Gastrocnemius medialis (tissue), 4 donors: ENCODE measurements around the gene PANK4. TPM values are rescaled to one million over a fixed set of nuclear protein-coding genes. Genes with fewer than 3 reads are reported as not detected.
"Not testable (repeated sequence)": the region's sequence is repeated elsewhere in the genome, so short reads cannot be mapped to it uniquely, and the experiment has no call there.

Experiments
- ATAC-seq, 2 donors: fragments of 150-250 bp; one replicate each; pipeline ENCODE4 v1.9.1; 2016
- DNase-seq, 2 donors: peaks; one replicate each; pipeline ENCODE4 v3.0.0-alpha.2; 2019
- H3K27ac ChIP-seq, 4 donors: fragments of 200-600 bp; sonication (generic); 1 replicate in 1 of 4; 2 replicates in 3 of 4; pipeline ENCODE4 v1.5.1; 2016 to 2018; ENCODE audit warnings: mild to moderate bottlenecking in 2 of 4, moderate library complexity in 1 of 4
- H3K27me3 ChIP-seq, 3 donors: fragments of 200-600 bp; sonication (generic) in 2 of 3; 1 replicate in 1 of 3; 2 replicates in 2 of 3; pipeline versions ENCODE4 v1.5.1 to v1.6.0; 2016 to 2019; ENCODE audit warnings: mild to moderate bottlenecking in 1 of 3, moderate library complexity in 1 of 3
- H3K36me3 ChIP-seq, 2 donors: fragments of 200-600 bp; sonication (generic) in 1 of 2; one replicate each; pipeline ENCODE4 v1.5.1; 2017 to 2018
- H3K4me1 ChIP-seq, 2 donors: fragments of 200-600 bp; sonication (generic) in 1 of 2; one replicate each; pipeline ENCODE4 v1.5.1; 2016 to 2017; ENCODE audit warnings: mild to moderate bottlenecking in 2 of 2
- H3K4me3 ChIP-seq, 4 donors: fragments of 200-600 bp; sonication (generic) in 3 of 4; 1 replicate in 1 of 4; 2 replicates in 3 of 4; pipeline ENCODE4 v1.5.1; 2016 to 2019; ENCODE audit warnings: mild to moderate bottlenecking in 2 of 4
- H3K9me3 ChIP-seq, 3 donors: fragments of 200-600 bp; sonication (generic) in 2 of 3; 1 replicate in 1 of 3; 2 replicates in 2 of 3; pipeline ENCODE4 v1.5.1; 2016 to 2019
- POLR2A ChIP-seq, 2 donors: fragments of 450-650 bp; IDR thresholded peaks; one replicate each; pipeline ENCODE4 v1.6.1; 2017; ENCODE audit warnings: antibody characterized with exemption in 2 of 2, mild to moderate bottlenecking in 2 of 2, moderate library complexity in 2 of 2
- in situ Hi-C, 4 donors: fragments of 200-750 bp; cut with MboI; loops; one replicate each; pipeline versions ENCODE4 v1.15.0 to v1.8.0; 2017; ENCODE audit warnings: low sequenced_read_pairs in 4 of 4
- intact Hi-C: fragments of 100-400 bp; cut with DNase I; formaldehyde crosslinking; loops from one replicate; pipeline ENCODE4 v1.15.1; 2023; ENCODE audit warnings: low total_unique reads
- total RNA-seq, 4 donors: library from RNA; depleted of rRNA; stranded (reverse); fragments of >200 nt; gene quantifications; one replicate each; pipeline versions ENCODE4 v1.1.0 to v1.2.3, GENCODE V29; 2016
- TF ChIP-seq, protein P1 (sequence below), 5 experiments: fragments of 450-650 bp in 3 of 5; fragments of 200-600 bp in 2 of 5; sonication (generic) in 2 of 5; IDR thresholded peaks in 4 of 5; conservative IDR thresholded peaks in 1 of 5; 1 replicate in 4 of 5; 2 replicates in 1 of 5; pipeline ENCODE4 v1.5.1; 2016 to 2019; ENCODE audit warnings: antibody characterized with exemption in 5 of 5, mild to moderate bottlenecking in 3 of 5, moderate library complexity in 3 of 5

Gene PANK4
- total RNA-seq, 4 donors from 2014 or later: 27.5 to 54.2 (median 38.5) TPM

DNA sequence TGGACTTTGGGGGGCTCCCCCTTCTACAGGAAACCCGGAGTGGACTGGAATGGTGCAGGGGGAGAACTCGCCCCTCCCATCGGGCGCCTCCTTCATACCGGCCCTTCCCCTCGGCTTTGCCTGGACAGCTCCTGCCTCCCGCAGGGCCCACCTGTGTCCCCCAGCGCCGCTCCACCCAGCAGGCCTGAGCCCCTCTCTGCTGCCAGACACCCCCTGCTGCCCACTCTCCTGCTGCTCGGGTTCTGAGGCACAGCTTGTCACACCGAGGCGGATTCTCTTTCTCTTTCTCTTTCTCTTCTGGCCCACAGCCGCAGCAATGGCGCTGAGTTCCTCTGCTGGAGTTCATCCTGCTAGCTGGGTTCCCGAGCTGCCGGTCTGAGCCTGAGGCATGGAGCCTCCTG lies 29.9 kb upstream of the PANK4 start, which contains the start of gene TNFRSF14:
Gene TNFRSF14, plus strand, starts transcription at position 95 of the 401 bp plus-strand sequence. Its CDS starts 294 bp downstream, at position 389.
- no peaks in the 10 kb centered on the region for H3K36me3 ChIP-seq
- H3K27me3 ChIP-seq: peaks cover 0 to 4% (median 0%) of the 10 kb centered on the region in 3 donors
- peak in 1 of 2 donors; percentile 35 for DNase-seq
- intact Hi-C loops: loop anchor here (10.0 kb wide), 1 partner anchor 89 kb away; no protein-coding TSS in a partner anchor
- TF ChIP-seq, protein P1, sequence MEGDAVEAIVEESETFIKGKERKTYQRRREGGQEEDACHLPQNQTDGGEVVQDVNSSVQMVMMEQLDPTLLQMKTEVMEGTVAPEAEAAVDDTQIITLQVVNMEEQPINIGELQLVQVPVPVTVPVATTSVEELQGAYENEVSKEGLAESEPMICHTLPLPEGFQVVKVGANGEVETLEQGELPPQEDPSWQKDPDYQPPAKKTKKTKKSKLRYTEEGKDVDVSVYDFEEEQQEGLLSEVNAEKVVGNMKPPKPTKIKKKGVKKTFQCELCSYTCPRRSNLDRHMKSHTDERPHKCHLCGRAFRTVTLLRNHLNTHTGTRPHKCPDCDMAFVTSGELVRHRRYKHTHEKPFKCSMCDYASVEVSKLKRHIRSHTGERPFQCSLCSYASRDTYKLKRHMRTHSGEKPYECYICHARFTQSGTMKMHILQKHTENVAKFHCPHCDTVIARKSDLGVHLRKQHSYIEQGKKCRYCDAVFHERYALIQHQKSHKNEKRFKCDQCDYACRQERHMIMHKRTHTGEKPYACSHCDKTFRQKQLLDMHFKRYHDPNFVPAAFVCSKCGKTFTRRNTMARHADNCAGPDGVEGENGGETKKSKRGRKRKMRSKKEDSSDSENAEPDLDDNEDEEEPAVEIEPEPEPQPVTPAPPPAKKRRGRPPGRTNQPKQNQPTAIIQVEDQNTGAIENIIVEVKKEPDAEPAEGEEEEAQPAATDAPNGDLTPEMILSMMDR (IDR thresholded peaks at IDR 0.05 in 4 of 5, conservative IDR thresholded peaks at IDR 0.05 in 1 of 5): no peak
- no peak for TF ChIP-seq POLR2A (IDR thresholded peaks at IDR 0.05)
- no peaks in the 10 kb centered on the region for H3K9me3 ChIP-seq
- peak; percentile 51 to 77 for ATAC-seq
- H3K27ac ChIP-seq: peak within 1 kb of the TSS; percentile 71 to 87 (median 85)
- peak within 1 kb of the TSS; percentile 68 to 96 (median 72) for H3K4me3 ChIP-seq
- H3K4me1 ChIP-seq: peaks cover 7 to 21% of the 10 kb centered on the region in 2 donors
- in situ Hi-C loops: no loop called here

- intact Hi-C loops: loop anchor here (10.0 kb wide), 1 partner anchor 89 kb away; no protein-coding TSS in a partner anchor
- Histone ChIP-seq H3K4me3 (peak overlapping the region; percentile 68 to 96 (median 72)), H3K27ac (peak overlapping the region; percentile 71 to 87 (median 85)), H3K36me3 (no peaks in the 10 kb centered on the region), H3K9me3 (no peaks in the 10 kb centered on the region), H3K27me3 (peaks cover 0 to 4% (median 0%) of the 10 kb centered on the region in 3 donors), H3K4me1 (peaks cover 7 to 21% of the 10 kb centered on the region in 2 donors)
- ATAC-seq: peak; percentile 45 to 50
- DNase-seq: peak; percentile 65 to 75
- in situ Hi-C loops: no loop called here
- TF ChIP-seq, protein P1 (IDR thresholded peaks at IDR 0.05 in 4 of 5, conservative IDR thresholded peaks at IDR 0.05 in 1 of 5): no peak
- TF ChIP-seq POLR2A (IDR thresholded peaks at IDR 0.05): peak; percentile 46 to 68
These were observed 29.4 kb upstream of the PANK4 start for GRCh38 chr1:2555634-2556276.

DNA sequence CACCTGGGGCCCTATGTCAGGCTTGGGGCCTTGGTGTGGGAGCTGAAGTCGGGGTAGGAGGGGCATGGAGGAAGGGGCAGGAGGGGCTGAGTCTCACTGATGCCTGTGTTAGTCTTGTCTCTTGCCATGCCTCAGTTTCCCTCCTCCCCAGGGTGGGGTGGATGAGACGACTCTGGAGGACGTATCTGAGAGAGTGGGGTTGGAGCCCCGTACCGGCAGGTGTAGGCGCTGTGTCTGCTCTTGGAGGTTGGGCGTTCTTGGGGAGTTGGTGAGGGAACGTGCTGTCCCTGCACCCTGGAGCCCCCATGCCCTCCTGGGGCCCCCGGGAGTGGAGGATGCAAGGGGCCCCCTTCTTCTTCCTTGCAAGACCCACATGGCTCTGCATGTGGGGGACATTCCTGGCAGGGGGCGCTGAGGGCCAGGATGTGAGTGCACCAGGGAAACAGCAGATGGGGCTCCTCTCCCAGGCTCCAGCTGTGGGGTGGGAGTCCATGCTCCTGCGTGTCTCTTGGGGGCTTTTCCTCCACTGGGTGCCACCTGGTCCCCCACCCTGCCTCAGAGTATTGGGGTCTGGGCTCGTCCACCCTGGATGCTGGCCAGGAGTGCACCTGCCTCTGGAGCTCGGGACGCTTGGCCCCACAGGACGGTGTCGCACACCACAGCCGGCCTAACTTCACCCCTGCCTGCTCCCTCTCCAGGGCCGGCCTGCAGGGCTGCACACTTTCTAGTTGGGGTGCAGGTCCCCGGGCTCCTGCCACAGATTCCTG lies 28.4 kb upstream of the PANK4 start:
- Histone ChIP-seq H3K36me3 (no peaks in the 10 kb centered on the region), H3K4me1 (peaks cover 7 to 21% of the 10 kb centered on the region in 2 donors), H3K27ac (peak overlapping the region; percentile 71 to 87 (median 85)), H3K9me3 (no peaks in the 10 kb centered on the region), H3K27me3 (peaks cover 0 to 4% (median 0%) of the 10 kb centered on the region in 3 donors), H3K4me3 (peak overlapping the region in 3 of 4 donors; percentile 68 to 96 (median 73))
- intact Hi-C loops (loop anchor here (10.0 kb wide), 1 partner anchor 90 kb away; no protein-coding TSS in a partner anchor), in situ Hi-C loops (no loop called here)
- DNase-seq (no peak), ATAC-seq (no peak)
- TF ChIP-seq POLR2A (IDR thresholded peaks at IDR 0.05): no peak
- TF ChIP-seq, protein P1 (IDR thresholded peaks at IDR 0.05 in 4 of 5, conservative IDR thresholded peaks at IDR 0.05 in 1 of 5): peak in 4 of 5 experiments; percentile 3 to 32 (median 29)

DNA sequence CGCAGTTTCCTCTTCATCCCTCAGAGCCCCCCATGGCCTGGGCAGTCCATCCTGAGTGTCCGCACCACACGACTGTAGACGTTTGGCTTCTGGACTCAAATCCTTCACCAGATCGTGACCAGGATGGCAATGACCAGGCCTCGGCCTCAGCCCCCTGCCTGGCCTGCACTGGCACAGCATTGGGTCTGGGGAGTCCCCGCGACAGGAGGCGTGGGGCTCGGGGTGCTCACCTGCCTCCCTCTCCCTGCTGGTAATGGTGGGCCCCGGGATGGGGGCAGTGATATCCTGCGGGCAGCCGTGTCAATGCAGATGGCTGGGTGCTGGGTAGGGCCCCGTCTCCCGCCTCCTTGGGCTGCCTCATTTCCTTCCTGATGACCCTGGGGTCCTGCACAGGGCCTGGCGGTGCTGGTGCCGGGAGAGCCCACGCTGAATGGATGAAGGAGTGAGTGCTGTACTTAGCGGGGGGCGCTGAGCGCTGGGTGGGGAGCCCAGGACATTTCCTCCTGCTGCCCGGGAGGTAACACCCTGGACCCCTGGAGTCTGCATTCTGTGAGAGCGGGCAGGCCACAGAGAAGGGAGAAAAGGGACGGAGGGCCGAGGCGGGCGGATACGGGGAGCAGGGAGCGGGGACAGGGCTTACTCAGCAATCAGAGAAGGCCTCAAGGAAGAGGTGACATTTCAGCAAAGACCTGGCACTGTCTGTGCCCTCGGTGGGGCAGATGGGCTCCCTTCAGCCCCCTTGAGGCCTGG lies 27.6 kb upstream of the PANK4 start:
- H3K4me3 ChIP-seq: no peak overlapping the region
- peaks cover 0 to 4% (median 0%) of the 10 kb centered on the region in 3 donors for H3K27me3 ChIP-seq
- peaks cover 10 to 24% of the 10 kb centered on the region in 2 donors for H3K4me1 ChIP-seq
- H3K36me3 ChIP-seq: no peaks in the 10 kb centered on the region
- no peak overlapping the region for H3K27ac ChIP-seq
- in situ Hi-C loops: no loop called here
- TF ChIP-seq POLR2A (IDR thresholded peaks at IDR 0.05): no peak
- TF ChIP-seq, protein P1 (IDR thresholded peaks at IDR 0.05 in 4 of 5, conservative IDR thresholded peaks at IDR 0.05 in 1 of 5): no peak
- DNase-seq: no peak
- ATAC-seq: no peak
- no peaks in the 10 kb centered on the region for H3K9me3 ChIP-seq
- intact Hi-C loops: loop anchor here (10.0 kb wide), 1 partner anchor 91 kb away; no protein-coding TSS in a partner anchor

GRCh38 chr1:2553076-2553475 lies 26.7 kb upstream of the PANK4 start:
- ATAC-seq, DNase-seq, H3K4me3 ChIP-seq, in situ Hi-C loops, H3K9me3 ChIP-seq, H3K27me3 ChIP-seq, H3K27ac ChIP-seq, H3K36me3 ChIP-seq: not testable (repeated sequence)
- H3K4me1 ChIP-seq: peaks cover 12 to 31% of the 10 kb centered on the region in 2 donors
- intact Hi-C loops: loop anchor here (10.0 kb wide), 1 partner anchor 92 kb away; no protein-coding TSS in a partner anchor
